ENCODE data around the gene CUL9. TPM values are rescaled to one million over a fixed set of nuclear protein-coding genes. Genes with fewer than 3 reads are reported as not detected.

The CUL9 gene
- total RNA-seq, 3 donors from 2014 or later (not counting 1 experiment from before 2014, with no cell fraction given), result 73.1 to 85.7 (median 73.9) TPM

DNA sequence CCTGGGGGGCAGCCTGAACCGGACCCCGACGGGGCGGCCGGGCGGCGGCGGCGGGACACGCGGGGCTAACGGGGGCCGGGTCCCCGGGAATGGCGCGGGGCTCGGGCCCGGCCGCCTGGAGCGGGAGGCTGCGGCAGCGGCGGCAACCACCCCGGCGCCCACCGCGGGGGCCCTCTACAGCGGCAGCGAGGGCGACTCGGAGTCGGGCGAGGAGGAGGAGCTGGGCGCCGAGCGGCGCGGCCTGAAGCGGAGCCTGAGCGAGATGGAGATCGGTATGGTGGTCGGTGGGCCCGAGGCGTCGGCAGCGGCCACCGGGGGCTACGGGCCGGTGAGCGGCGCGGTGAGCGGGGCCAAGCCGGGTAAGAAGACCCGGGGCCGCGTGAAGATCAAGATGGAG is 10.3 kb upstream of the CUL9 start:
- under 1% methylated on average over 57 of the region's 57 CpGs for WGBS (ENCODE audit: insufficient coverage)
- H3K9me3 ChIP-seq (ENCODE audit: control insufficient read depth, insufficient read depth, low read length), result no peaks in the 10 kb centered on the region
- TF ChIP-seq CTCF (IDR thresholded peaks at IDR 0.05), result no peak
- peak overlapping the region; percentile 59 for H3K27ac ChIP-seq (ENCODE audit: low read length)
- intact Hi-C loops (cut with micrococcal nuclease), result loop anchor here (1.0 to 5.0 kb wide), 4 partner anchors 112 to 1076 kb away; partner anchors contain the start of genes CNPY3, HSP90AB1, KLC4 and MRPL2
- H3K36me3 Mint-ChIP-seq, result no peaks in the 10 kb centered on the region
- H3K4me1 Mint-ChIP-seq, result peaks cover 33 to 52% of the 10 kb centered on the region in 2 donors
- peaks cover 14% of the 10 kb centered on the region for H3K36me3 ChIP-seq (ENCODE audit: control insufficient read depth, insufficient read depth, low read length)
- peak overlapping the region; percentile 99 for H3K4me3 Mint-ChIP-seq
- no peaks in the 10 kb centered on the region for H3K27me3 ChIP-seq (ENCODE audit: control insufficient read depth, insufficient read depth, low read length)
- H3K4me3 ChIP-seq (ENCODE audit: low read length), result peak overlapping the region; percentile 67
- peak overlapping the region; percentile 94 to 96 for H3K27ac Mint-ChIP-seq
- peaks cover 50% of the 10 kb centered on the region for H3K4me1 ChIP-seq (ENCODE audit: control insufficient read depth, insufficient read depth, low read length)
- DNase-seq (peak in 1 of 2 donors; percentile 63), ATAC-seq (no peak)
- H3K9me3 Mint-ChIP-seq, result no peaks in the 10 kb centered on the region
- no peaks in the 10 kb centered on the region for H3K27me3 Mint-ChIP-seq (ENCODE audit: low read depth in 2 of 2)

- H3K4me1 ChIP-seq (ENCODE audit: control insufficient read depth, insufficient read depth, low read length), result peaks cover 50% of the 10 kb centered on the region
These were observed 9.6 kb upstream of the CUL9 start for GRCh38 chr6:43172104-43173007.

DNA sequence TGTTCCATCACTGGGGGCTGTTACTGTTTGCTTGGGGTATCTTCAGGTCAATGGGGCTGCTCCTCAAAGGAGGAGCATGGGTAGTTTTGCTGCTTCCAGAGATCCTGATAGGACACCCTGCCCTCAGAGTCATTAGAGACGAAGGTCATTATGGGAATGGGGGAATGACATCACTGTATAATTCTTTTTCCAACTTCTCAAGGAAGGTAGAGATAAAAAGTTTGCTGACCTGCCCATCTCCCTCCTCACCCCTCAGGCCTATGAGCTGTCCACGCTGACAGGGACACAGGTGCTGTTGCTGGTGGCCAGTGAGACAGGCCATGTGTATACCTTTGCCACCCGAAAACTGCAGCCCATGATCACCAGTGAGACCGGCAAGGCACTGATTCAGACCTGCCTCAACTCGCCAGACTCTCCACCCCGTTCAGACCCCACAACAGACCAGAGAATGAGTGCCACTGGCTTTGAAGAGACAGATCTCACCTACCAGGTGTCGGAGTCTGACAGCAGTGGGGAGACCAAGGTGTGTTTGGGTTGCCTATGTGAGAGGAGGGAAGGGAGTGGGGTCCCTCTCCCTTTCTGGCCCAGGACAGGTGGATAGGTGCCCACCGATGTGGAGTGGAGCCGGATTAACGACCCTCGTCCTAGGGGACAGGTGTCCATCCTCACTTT is 8.3 kb upstream of the CUL9 start:
- intact Hi-C loops (cut with micrococcal nuclease), result loop anchor here (1.0 to 5.0 kb wide), 3 partner anchors 9 to 1074 kb away; partner anchors contain the start of genes CUL9, HSP90AB1 and ZNF318
- Mint-ChIP-seq H3K4me1 (peaks cover 33 to 52% of the 10 kb centered on the region in 2 donors), H3K36me3 (no peaks in the 10 kb centered on the region), H3K9me3 (no peaks in the 10 kb centered on the region), H3K4me3 (peak overlapping the region; percentile 50), H3K27me3 (ENCODE audit: low read depth in 2 of 2) (no peaks in the 10 kb centered on the region), H3K27ac (peak overlapping the region; percentile 94 to 96)
- Histone ChIP-seq H3K4me3 (ENCODE audit: low read length) (peak overlapping the region; percentile 6), H3K36me3 (ENCODE audit: control insufficient read depth, insufficient read depth, low read length) (peaks cover 28% of the 10 kb centered on the region), H3K27ac (ENCODE audit: low read length) (peak overlapping the region; percentile 83), H3K4me1 (ENCODE audit: control insufficient read depth, insufficient read depth, low read length) (peaks cover 50% of the 10 kb centered on the region), H3K9me3 (ENCODE audit: control insufficient read depth, insufficient read depth, low read length) (no peaks in the 10 kb centered on the region), H3K27me3 (ENCODE audit: control insufficient read depth, insufficient read depth, low read length) (no peaks in the 10 kb centered on the region)
- WGBS (ENCODE audit: insufficient coverage), result 78% methylated on average over 10 of the region's 11 CpGs
- DNase-seq, result peak in 1 of 2 donors; percentile 53
- no peak for ATAC-seq
- no peak for TF ChIP-seq CTCF (IDR thresholded peaks at IDR 0.05)

More at GRCh38 chr6:43172104-43173007, 9.6 kb upstream of the CUL9 start:
- intact Hi-C loops (cut with micrococcal nuclease), result loop anchor here (5.0 kb wide), 2 partner anchors 195 to 1075 kb away; partner anchors contain the start of genes HSP90AB1 and ZNF318
- ATAC-seq (no peak), DNase-seq (peak; percentile 36 to 66)
- no peaks in the 10 kb centered on the region for H3K27me3 ChIP-seq (ENCODE audit: control insufficient read depth, insufficient read depth, low read length)
- no peak for TF ChIP-seq CTCF (IDR thresholded peaks at IDR 0.05)
- Mint-ChIP-seq H3K36me3 (no peaks in the 10 kb centered on the region), H3K9me3 (no peaks in the 10 kb centered on the region), H3K4me3 (peak overlapping the region; percentile 90), H3K27ac (peak overlapping the region; percentile 94 to 96), H3K4me1 (peaks cover 33 to 52% of the 10 kb centered on the region in 2 donors), H3K27me3 (ENCODE audit: low read depth in 2 of 2) (no peaks in the 10 kb centered on the region)
- peak overlapping the region; percentile 59 for H3K27ac ChIP-seq (ENCODE audit: low read length)
- peaks cover 18% of the 10 kb centered on the region for H3K36me3 ChIP-seq (ENCODE audit: control insufficient read depth, insufficient read depth, low read length)
- WGBS (ENCODE audit: insufficient coverage), result 4% methylated on average over 46 of the region's 46 CpGs
- H3K9me3 ChIP-seq (ENCODE audit: control insufficient read depth, insufficient read depth, low read length), result no peaks in the 10 kb centered on the region
- H3K4me3 ChIP-seq (ENCODE audit: low read length), result peak overlapping the region; percentile 67
